ENCODE results near the gene ANKRD53. TPM values are rescaled to one million over a fixed set of nuclear protein-coding genes. Genes with fewer than 3 reads are reported as not detected.

The ANKRD53 gene
- total RNA-seq, 1 experiment from 2014 or later = not detected

DNA sequence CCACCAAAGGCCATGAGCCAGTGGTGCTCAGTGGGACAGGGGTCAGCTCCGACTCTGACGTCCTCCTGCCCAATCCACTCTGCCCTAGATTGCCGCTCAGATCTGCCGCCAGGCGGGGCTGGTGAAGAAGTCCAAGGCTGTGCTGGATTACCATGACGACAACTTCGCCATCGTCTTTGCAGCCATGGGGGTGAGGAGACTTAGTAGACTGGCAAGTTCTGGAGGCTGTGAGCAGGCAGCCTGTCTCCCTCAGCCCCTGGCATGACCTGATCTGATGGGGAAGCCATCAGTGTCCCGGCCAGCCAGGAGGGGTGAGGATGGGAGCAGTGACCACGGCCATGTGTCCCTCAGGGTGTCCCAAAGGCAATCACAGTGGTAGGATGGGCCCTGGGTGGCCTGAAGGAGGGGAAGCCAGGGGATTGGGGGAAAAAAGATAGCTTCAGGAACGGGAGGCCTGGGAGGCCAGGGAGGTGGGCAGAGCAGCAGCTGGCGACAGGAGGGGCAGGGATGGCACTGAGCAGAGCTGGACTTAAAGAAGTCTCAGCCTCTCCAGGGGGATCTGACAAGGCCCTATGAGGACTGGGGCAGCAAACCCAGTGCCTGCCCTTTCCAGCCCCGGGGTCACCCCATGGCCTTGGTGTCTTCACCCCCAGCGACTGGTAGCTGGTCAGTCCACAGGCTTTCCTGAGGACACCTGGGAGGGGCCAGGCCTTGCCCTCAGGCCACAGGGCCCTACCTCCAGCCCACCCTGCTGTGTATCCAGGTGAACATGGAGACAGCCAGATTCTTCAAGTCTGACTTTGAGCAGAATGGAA is 17.4 kb upstream of the ANKRD53 start:
- no peak for DNase-seq
- Mint-ChIP-seq H3K36me3 (ENCODE audit: insufficient read depth, unreplicated experiment) (peaks cover 5% of the 10 kb centered on the region), H3K4me1 (ENCODE audit: low read depth, unreplicated experiment) (peaks cover 9% of the 10 kb centered on the region), H3K4me3 (ENCODE audit: low read depth, unreplicated experiment) (no peak overlapping the region), H3K27ac (ENCODE audit: unreplicated experiment) (no peak overlapping the region), H3K27me3 (ENCODE audit: unreplicated experiment) (peaks cover 84% of the 10 kb centered on the region), H3K9me3 (ENCODE audit: low read depth, unreplicated experiment) (no peaks in the 10 kb centered on the region)
- intact Hi-C loops (cut with micrococcal nuclease; ENCODE audit: unreplicated experiment) = no loop called here
- TF ChIP-seq CTCF (IDR thresholded peaks at IDR 0.05; ENCODE audit: unreplicated experiment) = no peak
- CTCF ChIA-PET = no interaction called here
- BruUV-seq (replicated peaks) = no TSS peak

GRCh38 chr2:70961648-70961994 is 16.8 kb upstream of the ANKRD53 start:
- no TSS peak for BruUV-seq (replicated peaks)
- peaks cover 5% of the 10 kb centered on the region for H3K36me3 Mint-ChIP-seq (ENCODE audit: insufficient read depth, unreplicated experiment)
- H3K27ac Mint-ChIP-seq (ENCODE audit: unreplicated experiment) = no peak overlapping the region
- H3K27me3 Mint-ChIP-seq (ENCODE audit: unreplicated experiment) = peaks cover 81% of the 10 kb centered on the region
- H3K4me3 Mint-ChIP-seq (ENCODE audit: low read depth, unreplicated experiment) = no peak overlapping the region
- H3K4me1 Mint-ChIP-seq (ENCODE audit: low read depth, unreplicated experiment) = peaks cover 9% of the 10 kb centered on the region
- CTCF ChIA-PET = no interaction called here
- TF ChIP-seq CTCF (IDR thresholded peaks at IDR 0.05; ENCODE audit: unreplicated experiment) = no peak
- intact Hi-C loops (cut with micrococcal nuclease; ENCODE audit: unreplicated experiment) = no loop called here
- H3K9me3 Mint-ChIP-seq (ENCODE audit: low read depth, unreplicated experiment) = no peaks in the 10 kb centered on the region
- no peak for DNase-seq

- H3K4me3 Mint-ChIP-seq (ENCODE audit: low read depth, unreplicated experiment) = no peak overlapping the region
- intact Hi-C loops (cut with micrococcal nuclease; ENCODE audit: unreplicated experiment) = no loop called here
- no peak for TF ChIP-seq CTCF (IDR thresholded peaks at IDR 0.05; ENCODE audit: unreplicated experiment)
- no peak for DNase-seq
- H3K27ac Mint-ChIP-seq (ENCODE audit: unreplicated experiment) = no peak overlapping the region
- H3K9me3 Mint-ChIP-seq (ENCODE audit: low read depth, unreplicated experiment) = no peaks in the 10 kb centered on the region
- H3K27me3 Mint-ChIP-seq (ENCODE audit: unreplicated experiment) = peaks cover 81% of the 10 kb centered on the region
- peaks cover 9% of the 10 kb centered on the region for H3K4me1 Mint-ChIP-seq (ENCODE audit: low read depth, unreplicated experiment)
- H3K36me3 Mint-ChIP-seq (ENCODE audit: insufficient read depth, unreplicated experiment) = peaks cover 5% of the 10 kb centered on the region
- CTCF ChIA-PET = no interaction called here
- no TSS peak for BruUV-seq (replicated peaks)
These were observed 16.1 kb upstream of the ANKRD53 start for GRCh38 chr2:70962211-70962884.

- CTCF ChIA-PET = no interaction called here
- Mint-ChIP-seq H3K4me3 (ENCODE audit: low read depth, unreplicated experiment) (no peak overlapping the region), H3K9me3 (ENCODE audit: low read depth, unreplicated experiment) (no peaks in the 10 kb centered on the region), H3K36me3 (ENCODE audit: insufficient read depth, unreplicated experiment) (peaks cover 5% of the 10 kb centered on the region), H3K27me3 (ENCODE audit: unreplicated experiment) (peaks cover 81% of the 10 kb centered on the region), H3K4me1 (ENCODE audit: low read depth, unreplicated experiment) (peaks cover 9% of the 10 kb centered on the region), H3K27ac (ENCODE audit: unreplicated experiment) (no peak overlapping the region)
- TF ChIP-seq CTCF (IDR thresholded peaks at IDR 0.05; ENCODE audit: unreplicated experiment) = no peak
- intact Hi-C loops (cut with micrococcal nuclease; ENCODE audit: unreplicated experiment) = no loop called here
- BruUV-seq (replicated peaks) = no TSS peak
- no peak for DNase-seq
These were observed 15.2 kb upstream of the ANKRD53 start for GRCh38 chr2:70962885-70963878.

All from Calu3 (cell line).